Measurements from ENCODE around the gene FATE1. TPM values are rescaled to one million over a fixed set of nuclear protein-coding genes. Genes with fewer than 3 reads are reported as not detected.

Gene FATE1
- total RNA-seq (ENCODE audit: low replicate concordance) = not detected in 2 replicates

- no peak within 1 kb of the TSS for H3K4me3 ChIP-seq (ENCODE audit: low read depth, low read length)
Observed at GRCh38 chrX:151715752-151716151, at the start of gene FATE1. FATE1 (plus strand) TSS chrX:151716035; CDS start chrX:151716120, 85 bp downstream.

GRCh38 chrX:151675121-151675746, 40.6 kb upstream of the FATE1 start:
- H3K4me3 ChIP-seq (ENCODE audit: low read depth, low read length) = no peak overlapping the region
- DNase-seq (ENCODE audit: low read depth) = no peak
- no peak for TF ChIP-seq CTCF (IDR thresholded peaks at IDR 0.05; ENCODE audit: insufficient read depth, low read length)

More at GRCh38 chrX:151715752-151716151, at the start of gene FATE1:
- TF ChIP-seq CTCF (IDR thresholded peaks at IDR 0.05; ENCODE audit: insufficient read depth, low read length) = no peak
- DNase-seq (ENCODE audit: low read depth) = no peak

- no peak for TF ChIP-seq CTCF (IDR thresholded peaks at IDR 0.05; ENCODE audit: insufficient read depth, low read length)
- H3K4me3 ChIP-seq (ENCODE audit: low read depth, low read length) = no peak overlapping the region
- no peak for DNase-seq (ENCODE audit: low read depth)
Observed at GRCh38 chrX:151676196-151676595, 39.6 kb upstream of the FATE1 start.

GRCh38 chrX:151679798-151680402, 35.9 kb upstream of the FATE1 start:
- DNase-seq (ENCODE audit: low read depth) = no peak
- TF ChIP-seq CTCF (IDR thresholded peaks at IDR 0.05; ENCODE audit: insufficient read depth, low read length) = no peak
- no peak overlapping the region for H3K4me3 ChIP-seq (ENCODE audit: low read depth, low read length)

GRCh38 chrX:151680805-151681204, 35.0 kb upstream of the FATE1 start:
- TF ChIP-seq CTCF (IDR thresholded peaks at IDR 0.05; ENCODE audit: insufficient read depth, low read length) = peak; percentile 59
- H3K4me3 ChIP-seq (ENCODE audit: low read depth, low read length) = no peak overlapping the region
- peak; percentile 19 for DNase-seq (ENCODE audit: low read depth)

GRCh38 chrX:151687635-151688034, 28.2 kb upstream of the FATE1 start:
- no peak for DNase-seq (ENCODE audit: low read depth)
- no peak for TF ChIP-seq CTCF (IDR thresholded peaks at IDR 0.05; ENCODE audit: insufficient read depth, low read length)

More at GRCh38 chrX:151687635-151688034, 28.2 kb upstream of the FATE1 start:
- H3K4me3 ChIP-seq (ENCODE audit: low read depth, low read length) = no peak overlapping the region

All from fibroblast of the aortic adventitia (primary cell).